Fibroblast of gingiva (primary cell): ENCODE data around the gene ANKRD17.
A peak's percentile ranks its signal among the peaks of the same experiment; 100 is the strongest.
"Not testable (repeated sequence)": the region's sequence is repeated elsewhere in the genome, so short reads cannot be mapped to it uniquely, and the experiment has no call there.

ENCODE experiments used
- DNase-seq: peaks from one replicate; pipeline ENCODE4 v3.0.0-alpha.2; 2011; ENCODE audit warnings: low read depth

The ANKRD17 gene

GRCh38 chr4:73205482-73205881 is 53.1 kb downstream of the ANKRD17 start:
- peak; percentile 3 for DNase-seq

GRCh38 chr4:73203976-73204375 is 54.6 kb downstream of the ANKRD17 start:
- not testable (repeated sequence) for DNase-seq

GRCh38 chr4:73197220-73197619 is 61.4 kb downstream of the ANKRD17 start:
- DNase-seq, result peak; percentile 25

- DNase-seq, result no peak
Measured at GRCh38 chr4:73194064-73194463, 64.5 kb downstream of the ANKRD17 start.

GRCh38 chr4:73193659-73194058 is 64.9 kb downstream of the ANKRD17 start:
- DNase-seq, result no peak

- DNase-seq, result no peak
Measured at GRCh38 chr4:73193155-73193554, 65.4 kb downstream of the ANKRD17 start.

- no peak for DNase-seq
Measured at GRCh38 chr4:73189274-73189810, 69.3 kb downstream of the ANKRD17 start.

GRCh38 chr4:73187325-73187724 is 71.3 kb downstream of the ANKRD17 start:
- DNase-seq, result no peak

GRCh38 chr4:73185903-73186302 is 72.7 kb downstream of the ANKRD17 start:
- no peak for DNase-seq

- no peak for DNase-seq
Measured at GRCh38 chr4:73181231-73181630, 77.4 kb downstream of the ANKRD17 start.

- no peak for DNase-seq
Measured at GRCh38 chr4:73178389-73178788, 80.2 kb downstream of the ANKRD17 start.

GRCh38 chr4:73172161-73172560 is 86.4 kb downstream of the ANKRD17 start:
- no peak for DNase-seq

- no peak for DNase-seq
Measured at GRCh38 chr4:73170518-73171198, 87.9 kb downstream of the ANKRD17 start.

- DNase-seq, result no peak
Measured at GRCh38 chr4:73166212-73166611, 92.4 kb downstream of the ANKRD17 start.

GRCh38 chr4:73161527-73162185 is 96.9 kb downstream of the ANKRD17 start:
- DNase-seq, result no peak

GRCh38 chr4:73156394-73156793 is 102.2 kb downstream of the ANKRD17 start:
- no peak for DNase-seq

GRCh38 chr4:73152893-73153292 is 105.7 kb downstream of the ANKRD17 start:
- peak; percentile 13 for DNase-seq

- DNase-seq, result no peak
Measured at GRCh38 chr4:73142995-73143547, 115.5 kb downstream of the ANKRD17 start.

- no peak for DNase-seq
Measured at GRCh38 chr4:73139991-73140390, 118.6 kb downstream of the ANKRD17 start.

GRCh38 chr4:73139245-73139644 is 119.4 kb downstream of the ANKRD17 start:
- DNase-seq, result no peak

GRCh38 chr4:73137121-73137520 is 121.5 kb downstream of the ANKRD17 start:
- DNase-seq, result no peak

- DNase-seq, result no peak
Measured at GRCh38 chr4:73133784-73134183, 124.8 kb downstream of the ANKRD17 start.

GRCh38 chr4:73131281-73131680 is 127.3 kb downstream of the ANKRD17 start:
- no peak for DNase-seq
